Stimulated activated CD4-positive, alpha-beta T cell treated with anti-CD3 and anti-CD28 coated beads, TNF-alpha, amount 100 ng/mL, for 1 hour (primary cell): ENCODE data around the gene RNF145.

Source experiments
- DNase-seq, 3 donors: peaks; one replicate each; pipeline ENCODE4 v3.0.0-alpha.2; 2020; ENCODE audit warnings: low read depth in 3 of 3, low spot score in 1 of 3

RNF145 gene

GRCh38 chr5:159195775-159196174, 13.6 kb downstream of the RNF145 start:
- no peak for DNase-seq

DNA sequence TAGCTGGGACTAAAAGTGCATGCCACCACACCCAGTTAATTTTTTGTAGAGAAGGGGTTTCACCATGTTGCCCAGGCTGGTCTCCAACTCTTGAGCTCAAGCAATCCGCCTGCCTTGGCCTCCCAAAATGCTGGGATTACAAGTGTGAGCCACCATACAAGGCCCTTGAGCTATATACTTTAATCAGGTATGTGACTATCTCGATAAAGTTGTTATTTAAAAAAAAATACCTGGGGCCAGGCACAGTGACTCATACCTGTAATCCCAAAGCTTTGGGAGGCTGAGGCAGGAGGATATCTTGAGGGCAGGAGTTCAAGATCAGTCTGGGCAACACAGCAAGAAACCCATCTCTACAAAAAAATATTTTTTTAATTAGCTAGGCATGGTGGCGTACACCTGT, 19.2 kb downstream of the RNF145 start:
- no peak for DNase-seq

DNA sequence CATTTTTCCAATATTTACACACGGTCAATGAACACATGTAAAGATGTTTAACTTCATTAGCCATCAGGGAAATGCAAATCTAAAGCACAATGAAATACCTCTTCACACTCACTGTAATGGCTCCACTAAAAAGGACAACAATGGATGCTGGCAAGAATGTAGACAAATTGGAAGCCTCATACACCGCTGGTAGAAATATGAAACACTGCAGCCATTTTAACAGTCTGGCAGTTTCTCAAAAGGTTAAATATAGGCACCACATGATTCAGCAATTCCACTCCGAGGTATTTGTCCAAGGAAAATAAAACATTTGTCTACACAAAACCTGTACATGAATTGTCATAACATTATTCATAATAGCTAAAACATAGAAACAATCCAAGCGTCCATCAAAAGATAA, 20.0 kb downstream of the RNF145 start:
- DNase-seq: no peak

DNA sequence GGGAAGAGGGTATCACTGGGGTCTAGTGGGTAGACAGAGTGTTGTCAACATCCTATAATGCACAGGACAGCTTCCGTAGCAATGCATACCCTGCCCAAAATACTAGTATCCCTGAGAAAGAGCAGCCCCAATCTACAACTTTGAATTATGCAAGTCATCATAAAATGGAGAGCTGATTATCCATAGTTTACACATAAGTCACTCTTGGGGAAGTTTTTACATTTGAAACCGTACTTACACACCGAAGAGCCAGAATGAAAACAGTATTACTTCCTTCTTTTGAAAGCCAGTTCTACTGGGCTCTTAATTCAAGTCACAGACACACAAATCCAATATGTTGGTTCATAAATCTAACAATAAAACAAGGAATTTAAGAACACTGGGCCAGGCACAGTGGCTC, 21.6 kb downstream of the RNF145 start:
- no peak for DNase-seq

DNA sequence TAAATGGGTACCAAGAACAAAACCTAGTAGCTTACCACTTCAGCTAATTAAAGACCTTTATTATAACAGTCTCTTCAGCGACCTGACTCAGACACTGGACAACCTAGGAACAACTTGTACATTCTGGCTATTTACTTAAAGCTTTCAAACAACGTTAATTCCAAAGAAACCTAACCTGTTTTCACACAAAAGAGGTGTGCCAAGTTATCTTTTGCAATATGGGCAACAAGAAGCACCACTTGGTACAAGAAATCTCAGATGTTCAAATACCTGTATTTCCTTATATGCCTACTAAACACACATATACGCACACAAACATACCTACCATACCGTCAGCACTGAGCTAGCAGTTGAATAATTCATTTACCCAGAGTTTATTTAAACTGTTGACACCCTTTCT, 23.0 kb downstream of the RNF145 start:
- no peak for DNase-seq

- no peak for DNase-seq
Observed at GRCh38 chr5:159185773-159186172, 23.6 kb downstream of the RNF145 start.

GRCh38 chr5:159184858-159185381, 24.4 kb downstream of the RNF145 start:
- DNase-seq: no peak

DNA sequence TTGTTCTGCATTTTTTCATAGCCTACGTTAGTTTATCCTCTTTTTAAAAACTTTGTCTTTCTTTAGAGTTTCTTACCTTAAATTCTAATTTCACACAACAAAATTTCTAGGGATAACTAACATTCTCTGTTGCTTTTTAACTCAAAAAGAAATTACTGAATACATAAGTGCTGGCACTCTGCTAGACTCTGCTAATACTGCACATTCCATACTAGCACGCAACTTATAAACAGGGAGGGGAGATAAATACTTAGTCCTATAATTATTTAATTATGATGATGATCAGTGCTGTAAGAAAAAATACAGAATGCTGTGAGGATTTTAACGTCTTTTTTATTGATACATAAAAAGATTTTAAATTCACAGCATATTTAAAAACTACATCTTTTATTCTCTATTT, 25.1 kb downstream of the RNF145 start:
- no peak for DNase-seq

DNA sequence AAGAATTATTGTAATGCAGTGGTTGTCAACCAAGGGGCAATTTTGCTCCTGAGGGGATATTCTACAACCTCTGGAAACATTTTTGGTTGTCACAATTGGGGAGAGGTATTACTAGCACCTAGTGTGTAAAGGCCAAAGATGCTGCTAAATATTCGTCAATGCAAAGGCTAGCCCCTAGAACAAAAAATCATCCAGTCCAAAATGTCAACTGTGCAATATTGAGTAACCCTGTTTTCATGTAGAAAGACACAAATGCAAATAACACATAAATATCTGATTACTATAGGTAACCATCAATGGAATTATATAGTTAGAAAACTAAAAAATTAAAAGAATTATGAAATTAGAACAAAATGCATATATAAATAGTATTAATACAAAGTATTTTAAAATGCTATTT, 26.1 kb downstream of the RNF145 start:
- no peak for DNase-seq

GRCh38 chr5:159182691-159183090, 26.7 kb downstream of the RNF145 start:
- DNase-seq: no peak

- no peak for DNase-seq
Observed at GRCh38 chr5:159181651-159182050, 27.7 kb downstream of the RNF145 start.

DNA sequence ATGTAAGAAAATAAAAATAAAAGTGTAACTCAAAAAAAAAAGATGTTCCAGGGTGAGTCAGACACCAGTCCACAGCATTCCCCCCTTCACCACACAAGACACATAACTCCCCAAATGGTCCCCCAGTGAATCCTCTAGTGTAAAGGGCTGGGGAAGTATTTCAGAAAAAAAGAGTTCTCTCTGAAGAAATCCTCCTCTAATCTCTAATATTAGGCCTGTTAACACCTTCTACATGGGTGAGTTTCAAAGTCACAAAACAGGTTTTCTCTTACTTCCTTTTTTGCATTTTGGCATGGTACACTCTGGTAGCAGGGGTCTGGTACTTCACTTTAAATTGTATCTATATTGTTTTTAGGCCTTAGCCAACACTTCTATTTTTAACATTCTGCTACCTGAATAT, 28.2 kb downstream of the RNF145 start:
- DNase-seq: no peak

GRCh38 chr5:159179529-159180305, 29.6 kb downstream of the RNF145 start:
- DNase-seq: no peak

GRCh38 chr5:159178978-159179377, 30.4 kb downstream of the RNF145 start:
- DNase-seq: no peak

GRCh38 chr5:159175547-159175946, 33.8 kb downstream of the RNF145 start:
- no peak for DNase-seq

GRCh38 chr5:159174511-159175168, 34.7 kb downstream of the RNF145 start:
- no peak for DNase-seq

- no peak for DNase-seq
Observed at GRCh38 chr5:159171274-159171673, 38.1 kb downstream of the RNF145 start.

DNA sequence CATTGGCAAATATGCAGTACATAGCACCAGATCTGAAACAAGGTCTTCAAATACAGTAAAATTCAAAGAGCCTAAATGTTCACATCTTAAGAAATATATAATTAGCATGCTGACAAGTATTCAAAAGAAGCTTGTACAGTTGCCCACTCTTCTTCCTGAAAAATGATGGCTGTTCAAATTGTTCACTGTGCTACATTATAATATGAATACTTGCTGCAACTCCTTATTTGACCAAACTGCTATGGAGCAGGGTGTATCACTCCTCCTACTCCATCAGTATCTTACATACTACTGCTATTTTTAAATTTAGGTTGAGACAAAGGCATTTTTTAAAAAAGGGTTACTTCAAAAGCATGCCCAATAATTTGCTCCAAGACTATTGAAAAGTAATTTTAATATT, 39.3 kb downstream of the RNF145 start:
- DNase-seq: no peak

DNA sequence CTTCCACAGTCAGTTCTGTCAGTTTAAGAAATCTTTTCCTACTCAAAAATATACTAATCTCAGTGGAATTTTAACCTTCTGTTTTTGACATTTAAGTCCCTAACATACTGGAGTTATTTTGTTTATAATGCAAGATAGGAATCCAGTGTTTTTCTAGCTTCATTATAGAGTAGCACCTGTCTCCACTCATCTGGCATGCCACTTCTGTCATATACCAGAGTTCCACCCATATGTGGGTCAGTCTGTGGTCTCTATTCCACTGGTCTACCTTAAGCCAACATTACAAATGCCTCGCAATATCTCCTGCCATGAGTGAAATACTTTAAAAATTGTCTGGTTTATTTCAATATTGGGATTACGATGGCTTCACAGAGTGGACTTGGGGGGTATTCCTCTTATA, 42.9 kb downstream of the RNF145 start:
- no peak for DNase-seq

DNA sequence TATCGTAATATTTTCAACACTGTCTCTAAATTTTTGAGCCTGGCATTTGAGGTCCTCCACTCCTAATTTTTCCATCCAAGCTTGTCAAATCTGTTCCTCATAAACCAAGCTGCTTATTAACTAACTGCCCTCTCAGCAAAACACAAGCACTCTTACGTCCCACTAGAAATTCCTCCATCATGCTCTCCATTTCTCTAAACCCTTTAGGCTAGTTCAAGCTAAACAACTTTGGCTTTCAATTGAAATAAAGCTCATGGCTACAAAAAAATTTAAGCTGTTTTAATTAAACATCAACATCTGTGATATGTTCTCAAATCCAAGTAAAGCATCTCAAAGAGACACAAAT, 45.7 kb downstream of the RNF145 start:
- DNase-seq: no peak

- no peak for DNase-seq
Observed at GRCh38 chr5:159163027-159163700, 46.2 kb downstream of the RNF145 start.
